HG03378 (cell line): ENCODE measurements around the gene OR6N2.

Experiments
- ATAC-seq: cut with Tn5 transposase; IDR thresholded peaks from one replicate; pipeline ENCODE4 v1.9.1; 2021; ENCODE audit warnings: mild to moderate bottlenecking, moderate library complexity; ENCODE audit not compliant: unreplicated experiment

OR6N2 gene

GRCh38 chr1:158771950-158772866 lies 8.8 kb downstream of the OR6N2 start, which contains the start of gene OR6N1:
TSS of gene OR6N1 (minus strand) at chr1:158772195. CDS start at chr1:158766682, 5,513 bp downstream.
- no peak for ATAC-seq

DNA sequence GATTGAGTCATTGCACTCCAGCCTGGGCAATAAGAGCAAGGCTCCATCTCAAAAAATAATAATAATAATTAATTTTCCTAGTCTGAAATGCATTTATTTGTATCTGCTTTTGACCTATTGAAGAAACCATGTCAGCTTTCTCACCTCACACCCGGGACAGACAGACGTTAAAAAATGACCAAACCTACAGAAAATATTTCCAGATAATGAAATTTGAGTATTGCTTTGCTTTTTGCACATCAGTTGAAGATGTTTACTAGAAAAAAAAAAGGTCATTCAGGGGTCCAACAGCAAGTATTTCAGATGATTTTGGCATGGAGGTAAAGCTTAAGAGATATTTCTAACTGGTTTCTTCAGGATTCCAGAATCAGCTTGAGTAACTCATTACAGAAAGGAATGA lies 26.6 kb downstream of the OR6N2 start, which contains the start of gene OR6K6:
Gene OR6K6 (plus strand): TSS at position 301 of the 400 bp plus-strand sequence. CDS start 168 bp downstream, outside the sequence.
- ATAC-seq, result no peak

GRCh38 chr1:158752155-158752712 lies 28.8 kb downstream of the OR6N2 start:
- no peak for ATAC-seq

- no peak for ATAC-seq
Measured at GRCh38 chr1:158735848-158736247, 45.2 kb downstream of the OR6N2 start.

DNA sequence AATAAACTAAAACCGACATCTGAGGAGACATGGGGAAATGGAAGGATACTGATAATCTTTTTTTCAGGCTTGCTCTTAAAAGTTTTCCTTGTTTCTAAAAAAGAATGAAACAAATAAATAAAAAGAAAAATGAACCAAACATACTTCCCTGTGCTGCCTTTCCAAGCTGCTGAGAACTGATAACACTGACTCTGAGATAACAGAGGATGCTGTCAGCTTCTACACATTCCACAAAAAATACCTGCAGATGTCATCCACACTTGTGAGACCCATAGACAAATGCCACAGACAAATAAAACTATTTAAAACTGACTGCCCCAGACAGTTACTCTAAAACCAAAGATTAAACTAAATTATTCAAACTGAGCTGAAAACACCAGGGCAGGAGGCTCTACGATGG lies 48.5 kb downstream of the OR6N2 start:
- no peak for ATAC-seq

DNA sequence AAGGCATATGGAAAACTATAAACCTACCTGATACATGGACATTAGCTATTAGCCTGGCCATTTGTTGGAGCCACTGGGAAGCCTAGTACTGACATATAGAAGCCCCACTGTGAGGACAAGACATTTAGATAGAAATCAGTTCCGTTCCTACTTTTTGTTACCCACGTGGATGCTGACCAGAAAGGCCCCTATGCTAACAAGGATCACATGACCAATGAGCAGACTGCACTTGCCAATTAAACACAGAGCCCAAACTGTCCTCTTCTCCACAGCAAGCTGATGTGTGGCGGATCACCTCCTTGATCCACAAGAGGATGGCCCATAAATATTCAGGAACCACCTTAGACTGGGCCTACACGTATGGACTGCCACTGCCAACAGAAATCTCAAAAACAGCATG lies 49.3 kb downstream of the OR6N2 start:
- ATAC-seq, result no peak

DNA sequence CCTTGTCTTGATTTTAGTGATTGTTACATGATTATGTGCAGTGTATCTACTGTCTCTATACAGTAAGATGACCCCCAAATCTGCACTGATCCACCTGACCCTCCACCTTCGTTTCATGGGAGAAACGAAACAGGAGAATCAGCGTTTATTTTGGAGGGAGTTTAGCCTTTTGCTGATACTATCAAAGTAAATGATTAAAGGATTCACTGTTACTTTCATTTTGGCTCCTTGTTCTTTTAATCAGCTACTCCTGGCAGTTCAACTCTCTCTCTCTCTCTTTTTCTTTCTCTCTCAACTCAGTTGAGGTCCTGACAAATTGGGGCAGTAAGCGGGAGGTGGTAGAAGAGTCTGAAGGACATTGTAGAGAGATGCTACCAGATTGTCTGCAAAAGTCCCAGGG lies 50.6 kb downstream of the OR6N2 start:
- no peak for ATAC-seq

DNA sequence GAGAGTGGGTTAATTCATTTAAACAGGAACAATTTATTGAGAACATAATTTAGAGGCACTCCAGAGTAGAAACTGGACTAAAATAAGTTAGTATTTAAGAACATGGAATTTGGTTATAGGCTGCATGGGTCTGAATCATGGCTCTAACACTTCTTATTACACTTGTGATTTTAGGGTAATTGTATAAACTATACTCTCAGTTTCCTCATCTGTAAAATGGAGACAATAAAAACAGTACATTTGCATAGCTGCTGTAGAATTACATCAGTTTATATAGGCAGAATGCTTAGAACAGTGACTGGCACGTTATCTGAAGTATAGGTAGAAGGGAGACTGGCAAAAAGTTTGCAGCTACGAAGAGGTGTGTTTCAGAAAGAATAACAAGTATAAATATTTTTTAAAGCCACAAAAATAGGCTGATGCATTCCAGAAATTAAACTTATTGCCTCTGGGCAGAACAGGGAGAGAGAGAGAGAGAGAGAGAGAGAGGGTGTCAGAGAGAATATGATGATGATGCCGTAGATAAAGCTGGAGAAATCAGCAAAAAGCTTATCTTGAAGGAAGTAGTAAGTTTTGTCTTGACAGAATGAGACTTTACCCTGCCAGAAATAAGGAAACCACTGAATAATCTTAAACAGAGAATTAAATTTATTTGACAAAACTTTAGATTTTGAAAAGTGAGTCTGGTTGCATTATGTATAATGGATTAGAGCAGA lies 52.3 kb downstream of the OR6N2 start:
- no peak for ATAC-seq

DNA sequence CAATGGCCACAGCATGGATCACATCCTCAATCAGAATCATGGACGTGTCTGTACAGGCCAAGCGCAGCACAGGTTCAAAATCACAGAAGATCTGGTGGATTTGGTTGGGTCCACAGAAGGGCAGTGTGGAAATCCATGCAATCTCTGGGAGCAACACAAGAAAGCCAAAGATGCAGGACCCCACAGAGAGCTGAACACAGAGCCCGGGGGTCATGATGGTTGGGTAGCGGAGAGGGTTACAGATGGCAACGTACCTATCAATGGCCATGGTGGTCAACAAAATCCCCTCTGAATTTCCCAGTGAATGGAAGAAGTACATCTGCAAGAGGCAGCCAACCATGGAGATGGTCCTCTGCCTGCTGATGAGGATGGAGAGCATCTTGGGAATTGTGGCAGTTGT lies 56.6 kb downstream of the OR6N2 start:
- no peak for ATAC-seq
